ENCODE results near the gene CEP20.

GRCh38 chr16:15933781-15934180 lies 45.4 kb upstream of the CEP20 start:
- TF ChIP-seq POLR2AphosphoS5 (IDR thresholded peaks at IDR 0.05; ENCODE audit: borderline replicate concordance, low read depth, low read length) (no peak), EZH2 (IDR thresholded peaks at IDR 0.05) (no peak), FOXP2 (optimal IDR thresholded peaks at IDR 0.05; ENCODE audit: control extremely low read depth, extremely low read length, insufficient read depth) (no peak)
